Astrocyte of the cerebellum (primary cell): Measurements from ENCODE around the gene FSHR.

ENCODE experiments used
- DNase-seq: peaks from one replicate; pipeline ENCODE4 v3.0.0-alpha.2; 2011; ENCODE audit warnings: low read depth
- H3K4me3 ChIP-seq: 2 replicates; pipeline ENCODE4 v1.5.1; 2011; ENCODE audit warnings: mild to moderate bottlenecking, low read depth, low read length, moderate library complexity
- in situ Hi-C: cut with HindIII; loops from 2 replicates; pipeline ENCODE4 v1.10.0; 2017; ENCODE audit warnings: low sequenced_read_pairs
- TF ChIP-seq, protein P1 (sequence below): IDR thresholded peaks from 2 replicates; pipeline ENCODE4 v1.5.1; 2012; ENCODE audit warnings: low read length, low read depth, moderate library complexity, mild to moderate bottlenecking; ENCODE audit errors: missing control alignments

The FSHR gene

DNA sequence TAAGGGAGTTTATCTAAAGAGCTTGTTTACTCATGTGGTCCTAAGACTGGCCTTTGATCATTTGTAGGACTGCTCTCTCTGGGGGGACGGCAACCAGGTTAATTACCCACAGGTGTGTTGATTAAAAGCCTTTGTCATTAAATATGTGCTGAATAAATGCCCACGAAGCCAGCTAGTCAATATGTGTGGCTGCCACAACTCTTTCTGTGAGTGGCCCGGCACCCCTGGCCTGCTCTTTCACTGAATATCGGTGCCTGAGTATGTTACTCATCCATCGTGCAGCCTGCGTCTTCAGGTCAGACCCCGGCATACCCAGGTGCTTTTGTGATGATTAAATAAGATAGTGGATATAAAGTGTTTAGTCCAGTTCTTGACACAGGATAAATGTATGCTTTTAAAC lies 24.3 kb upstream of the FSHR start:
- TF ChIP-seq, protein P1, sequence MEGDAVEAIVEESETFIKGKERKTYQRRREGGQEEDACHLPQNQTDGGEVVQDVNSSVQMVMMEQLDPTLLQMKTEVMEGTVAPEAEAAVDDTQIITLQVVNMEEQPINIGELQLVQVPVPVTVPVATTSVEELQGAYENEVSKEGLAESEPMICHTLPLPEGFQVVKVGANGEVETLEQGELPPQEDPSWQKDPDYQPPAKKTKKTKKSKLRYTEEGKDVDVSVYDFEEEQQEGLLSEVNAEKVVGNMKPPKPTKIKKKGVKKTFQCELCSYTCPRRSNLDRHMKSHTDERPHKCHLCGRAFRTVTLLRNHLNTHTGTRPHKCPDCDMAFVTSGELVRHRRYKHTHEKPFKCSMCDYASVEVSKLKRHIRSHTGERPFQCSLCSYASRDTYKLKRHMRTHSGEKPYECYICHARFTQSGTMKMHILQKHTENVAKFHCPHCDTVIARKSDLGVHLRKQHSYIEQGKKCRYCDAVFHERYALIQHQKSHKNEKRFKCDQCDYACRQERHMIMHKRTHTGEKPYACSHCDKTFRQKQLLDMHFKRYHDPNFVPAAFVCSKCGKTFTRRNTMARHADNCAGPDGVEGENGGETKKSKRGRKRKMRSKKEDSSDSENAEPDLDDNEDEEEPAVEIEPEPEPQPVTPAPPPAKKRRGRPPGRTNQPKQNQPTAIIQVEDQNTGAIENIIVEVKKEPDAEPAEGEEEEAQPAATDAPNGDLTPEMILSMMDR, result no peak
- no peak overlapping the region for H3K4me3 ChIP-seq
- no peak for DNase-seq
- in situ Hi-C loops, result no loop called here

DNA sequence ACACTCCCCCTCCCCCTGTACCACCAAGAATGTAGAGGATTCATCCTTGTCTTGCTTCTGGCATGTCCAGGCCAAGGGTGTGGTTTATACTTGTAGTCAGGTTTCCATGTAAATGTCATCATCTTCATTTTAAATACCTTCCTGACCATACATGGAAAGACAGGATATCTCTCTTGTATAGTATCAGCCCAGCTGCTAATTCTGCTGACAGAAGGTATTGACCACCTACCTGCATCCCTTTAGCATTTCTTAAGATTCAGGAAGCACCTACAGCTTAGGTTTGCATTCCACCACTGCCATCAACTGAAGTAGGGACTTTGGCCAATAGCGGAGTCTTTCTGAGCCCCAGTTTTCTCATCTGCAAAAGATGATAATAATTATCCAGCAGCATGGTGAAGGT lies 22.9 kb upstream of the FSHR start:
- TF ChIP-seq, protein P1, result no peak
- in situ Hi-C loops, result no loop called here
- DNase-seq, result no peak
- no peak overlapping the region for H3K4me3 ChIP-seq

DNA sequence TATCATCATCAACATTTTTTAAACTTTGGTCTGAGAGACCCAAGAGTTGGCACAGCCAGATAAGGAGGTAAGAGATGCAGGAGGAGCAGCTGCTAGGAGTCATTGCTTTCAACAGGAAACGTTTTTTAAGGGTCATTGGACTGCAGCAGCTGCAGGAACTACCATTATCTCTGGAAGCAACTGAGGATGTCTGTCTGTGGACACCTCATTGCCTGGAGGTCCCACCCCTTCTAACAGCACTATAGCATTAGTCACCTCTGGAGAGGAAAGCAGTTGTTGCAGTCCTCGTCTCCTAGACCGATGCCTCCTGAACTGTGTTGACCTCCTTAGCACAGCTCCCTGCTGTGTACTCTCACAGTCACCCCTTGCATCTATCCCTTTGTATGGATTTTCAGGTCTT lies 21.5 kb upstream of the FSHR start:
- TF ChIP-seq, protein P1, result no peak
- no peak overlapping the region for H3K4me3 ChIP-seq
- no peak for DNase-seq
- in situ Hi-C loops, result no loop called here

DNA sequence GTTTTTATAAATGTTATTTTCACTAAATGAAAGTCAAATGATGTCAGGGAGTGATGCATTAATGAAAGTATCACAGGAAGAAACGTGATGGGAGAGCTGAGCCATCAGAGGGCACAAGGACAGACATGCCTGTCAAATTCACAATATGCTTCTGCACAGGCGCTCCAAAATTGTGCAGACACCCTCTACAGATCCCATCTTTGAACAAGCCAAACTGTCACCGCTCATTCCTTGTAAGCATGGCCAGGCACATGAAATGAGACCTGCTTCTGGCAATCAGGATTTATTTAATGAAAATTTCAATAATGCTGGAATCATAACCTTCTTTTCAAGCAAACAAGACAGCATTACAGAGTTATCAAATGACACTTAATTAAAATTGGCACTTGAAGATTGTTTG lies 20.4 kb upstream of the FSHR start:
- in situ Hi-C loops, result no loop called here

DNA sequence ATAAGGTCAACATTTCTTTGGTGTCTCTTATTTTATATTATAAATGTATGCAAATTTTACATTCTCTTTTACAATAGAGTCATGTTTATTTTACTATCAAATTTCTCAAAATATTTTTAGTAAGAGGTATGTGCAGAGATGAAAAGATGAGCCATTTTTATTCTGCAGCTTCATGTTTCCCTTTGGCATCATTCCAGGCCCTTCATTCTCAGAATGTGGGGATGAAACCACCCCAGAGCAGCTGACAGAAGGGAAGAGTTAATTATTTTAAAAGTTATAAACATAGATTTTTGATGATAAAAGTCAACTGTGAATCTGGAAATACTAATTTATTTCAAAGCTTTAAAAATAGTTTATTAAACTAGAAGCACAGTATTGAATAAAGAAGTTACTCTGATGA lies 12.8 kb upstream of the FSHR start:
- TF ChIP-seq, protein P1, result no peak
- in situ Hi-C loops, result no loop called here
- no peak overlapping the region for H3K4me3 ChIP-seq
- DNase-seq, result no peak

More for the DNA sequence above, 20.4 kb upstream of the FSHR start:
- no peak overlapping the region for H3K4me3 ChIP-seq
- no peak for DNase-seq
- TF ChIP-seq, protein P1, result no peak

DNA sequence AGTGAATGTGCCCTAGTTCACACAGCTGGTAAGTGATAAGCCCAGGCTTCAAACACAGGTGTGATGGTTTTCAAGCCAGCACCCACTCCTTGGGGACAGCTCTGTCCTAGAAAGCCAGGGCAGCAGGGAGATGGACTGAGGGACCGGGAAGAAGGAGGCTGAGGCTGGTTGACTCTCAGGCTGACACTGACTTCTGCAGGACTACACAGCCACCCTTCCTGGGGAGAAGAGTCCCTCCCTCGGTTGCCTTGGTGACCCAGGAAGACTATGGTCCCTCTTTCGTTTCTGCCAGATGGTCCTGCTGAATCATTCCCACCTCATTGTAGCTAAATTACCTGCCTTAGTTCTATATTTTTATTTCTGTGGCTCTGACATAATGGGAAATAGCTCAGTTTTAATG lies 11.3 kb upstream of the FSHR start:
- in situ Hi-C loops, result no loop called here
- no peak overlapping the region for H3K4me3 ChIP-seq
- TF ChIP-seq, protein P1, result no peak
- DNase-seq, result no peak

DNA sequence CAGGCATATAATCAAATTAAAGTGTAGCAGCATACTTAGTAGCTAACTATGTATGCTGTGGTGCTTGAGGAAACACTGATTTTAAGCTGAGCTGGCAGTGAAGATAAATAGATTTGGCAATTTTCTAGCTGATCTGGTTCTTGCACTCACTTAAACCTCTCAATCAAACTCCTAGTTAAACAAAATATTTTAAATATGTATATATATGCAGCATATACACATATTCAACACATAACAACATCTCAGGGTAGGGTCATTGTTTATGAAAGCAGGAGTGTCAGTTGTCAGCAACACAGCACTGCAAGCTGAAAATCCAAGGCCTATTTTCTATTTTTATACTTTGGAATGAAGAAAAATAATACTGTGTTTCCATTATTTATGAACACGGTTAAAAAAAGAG lies 10.4 kb upstream of the FSHR start:
- in situ Hi-C loops, result no loop called here
- TF ChIP-seq, protein P1, result no peak
- no peak for DNase-seq
- no peak overlapping the region for H3K4me3 ChIP-seq
